SK-N-MC (cell line): ENCODE results near the gene TNIK.

Source experiments
- EZH2 ChIP-seq: fragments of 200-600 bp; sonication (generic); IDR thresholded peaks from one replicate; pipeline ENCODE4 v1.6.1; 2017; ENCODE audit warnings: antibody characterized with exemption
- FOXP2 ChIP-seq: optimal IDR thresholded peaks from 2 replicates; pipeline ENCODE3; 2011; ENCODE audit warnings: mild to moderate bottlenecking, moderate library complexity; ENCODE audit not compliant: insufficient read depth; ENCODE audit errors: extremely low read length, control extremely low read depth
- POLR2AphosphoS5 ChIP-seq: IDR thresholded peaks from 2 replicates; pipeline ENCODE4 v1.6.1; 2012; ENCODE audit warnings: mild to moderate bottlenecking, low read depth, low read length, borderline replicate concordance

GRCh38 chr3:171314341-171314740 is 145.9 kb downstream of the TNIK start:
- TF ChIP-seq EZH2 (no peak), POLR2AphosphoS5 (no peak), FOXP2 (no peak)
